NCI-H510A (cell line): ENCODE data around the gene CFAP77.
"Not testable (repeated sequence)": the region's sequence is repeated elsewhere in the genome, so short reads cannot be mapped to it uniquely, and the experiment has no call there.

ENCODE experiments used
- DNase-seq: peaks from one replicate; lab custom pipeline; 2025; lab: John Stamatoyannopoulos, UW

The CFAP77 gene

GRCh38 chr9:132409828-132410528 is at the start of gene CFAP77:
TSS of gene CFAP77 (plus strand) at chr9:132410211. CDS start at chr9:132410272, 61 bp downstream.
- DNase-seq, result no peak

GRCh38 chr9:132364068-132364467 is 45.9 kb upstream of the CFAP77 start:
- no peak for DNase-seq

- no peak for DNase-seq
Observed at GRCh38 chr9:132365986-132366385, 44.0 kb upstream of the CFAP77 start.

- no peak for DNase-seq
Observed at GRCh38 chr9:132366481-132366880, 43.5 kb upstream of the CFAP77 start.

- DNase-seq, result no peak
Observed at GRCh38 chr9:132367613-132368313, 42.2 kb upstream of the CFAP77 start.

GRCh38 chr9:132369421-132369820 is 40.6 kb upstream of the CFAP77 start:
- DNase-seq, result no peak

- DNase-seq, result no peak
Observed at GRCh38 chr9:132370592-132370991, 39.4 kb upstream of the CFAP77 start.

GRCh38 chr9:132372177-132373095 is 37.6 kb upstream of the CFAP77 start:
- no peak for DNase-seq

- not testable (repeated sequence) for DNase-seq
Observed at GRCh38 chr9:132377769-132378168, 32.2 kb upstream of the CFAP77 start.

- not testable (repeated sequence) for DNase-seq
Observed at GRCh38 chr9:132378416-132378815, 31.6 kb upstream of the CFAP77 start.

GRCh38 chr9:132381966-132382541 is 28.0 kb upstream of the CFAP77 start:
- DNase-seq, result no peak

- no peak for DNase-seq
Observed at GRCh38 chr9:132383462-132383883, 26.5 kb upstream of the CFAP77 start.

GRCh38 chr9:132384376-132384775 is 25.6 kb upstream of the CFAP77 start:
- no peak for DNase-seq

GRCh38 chr9:132387133-132387532 is 22.9 kb upstream of the CFAP77 start:
- DNase-seq, result no peak

GRCh38 chr9:132390966-132391365 is 19.0 kb upstream of the CFAP77 start:
- no peak for DNase-seq

GRCh38 chr9:132391449-132391848 is 18.6 kb upstream of the CFAP77 start:
- DNase-seq, result no peak

GRCh38 chr9:132395560-132395959 is 14.5 kb upstream of the CFAP77 start:
- DNase-seq, result no peak

- DNase-seq, result no peak
Observed at GRCh38 chr9:132401824-132402223, 8.2 kb upstream of the CFAP77 start.

GRCh38 chr9:132404228-132404881 is 5.7 kb upstream of the CFAP77 start:
- DNase-seq, result no peak

- peak; percentile 88 for DNase-seq
Observed at GRCh38 chr9:132406554-132407122, 3.4 kb upstream of the CFAP77 start, which contains the start of gene TTF1. TSS of gene TTF1 (minus strand) at chr9:132406840. CDS start at chr9:132402821, 4,019 bp downstream.

GRCh38 chr9:132407196-132407595 is 2.8 kb upstream of the CFAP77 start:
- DNase-seq, result no peak
